ENCODE data around the gene MSANTD3. TPM values are rescaled to one million over a fixed set of nuclear protein-coding genes. Genes with fewer than 3 reads are reported as not detected.

MSANTD3 gene
- total and polyA plus RNA-seq, 2 experiments from 2014 or later = 19.7 to 34.5 TPM

DNA sequence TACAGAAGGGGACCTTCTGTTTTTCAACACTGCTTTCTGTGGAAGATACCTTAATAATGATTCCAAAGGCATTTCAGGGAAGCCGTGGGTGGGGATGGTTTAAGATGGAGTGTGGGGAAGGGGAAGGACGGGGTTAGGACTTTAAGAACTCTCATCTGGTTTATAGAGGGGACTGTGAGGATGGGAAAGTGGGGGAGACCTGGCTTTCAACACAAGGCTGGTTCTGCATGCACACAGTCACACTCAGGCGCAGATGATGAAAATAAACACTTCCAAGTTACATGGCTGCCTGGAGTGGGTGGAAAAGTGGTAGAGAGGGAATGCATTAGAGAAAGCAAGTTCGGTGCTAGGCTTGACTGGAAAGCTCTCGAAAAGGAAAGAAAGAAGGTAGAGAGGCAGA lies 4.9 kb downstream of the MSANTD3 start:
- H3K27ac Mint-ChIP-seq = no peak overlapping the region
- Histone ChIP-seq H2AFZ (no peak overlapping the region), H3K4me1 (ENCODE audit: insufficient read depth) (peaks cover 12% of the 10 kb centered on the region), H3K9me2 (ENCODE audit: insufficient read depth) (0 out of 2 replicates have a peak, but pooled peaks cover 4% of the 10 kb centered on the region), H3K36me3 (ENCODE audit: insufficient read depth) (no peaks in the 10 kb centered on the region), H3K4me2 (no peak overlapping the region), H4K20me1 (replicated peaks; ENCODE audit: insufficient read depth) (peaks cover 5% of the 10 kb centered on the region; the same call in 1 of the 2 replicates), H3K79me2 (replicated peaks; ENCODE audit: insufficient read depth) (peaks cover 89% of the 10 kb centered on the region), H3K4me3 (no peak overlapping the region), H3F3A (replicated peaks; ENCODE audit: low read depth) (peaks cover 3% of the 10 kb centered on the region; the same call in 1 of the 2 replicates), H3K27me3 (ENCODE audit: insufficient read depth) (no peaks in the 10 kb centered on the region), H3K27ac (ENCODE audit: low read depth) (no peak overlapping the region)
- no peaks in the 10 kb centered on the region for H3K9me3 Mint-ChIP-seq
- H3K4me3 Mint-ChIP-seq = no peak overlapping the region
- no peak for DNase-seq (ENCODE audit: low spot score)
- TF ChIP-seq, protein P1, sequence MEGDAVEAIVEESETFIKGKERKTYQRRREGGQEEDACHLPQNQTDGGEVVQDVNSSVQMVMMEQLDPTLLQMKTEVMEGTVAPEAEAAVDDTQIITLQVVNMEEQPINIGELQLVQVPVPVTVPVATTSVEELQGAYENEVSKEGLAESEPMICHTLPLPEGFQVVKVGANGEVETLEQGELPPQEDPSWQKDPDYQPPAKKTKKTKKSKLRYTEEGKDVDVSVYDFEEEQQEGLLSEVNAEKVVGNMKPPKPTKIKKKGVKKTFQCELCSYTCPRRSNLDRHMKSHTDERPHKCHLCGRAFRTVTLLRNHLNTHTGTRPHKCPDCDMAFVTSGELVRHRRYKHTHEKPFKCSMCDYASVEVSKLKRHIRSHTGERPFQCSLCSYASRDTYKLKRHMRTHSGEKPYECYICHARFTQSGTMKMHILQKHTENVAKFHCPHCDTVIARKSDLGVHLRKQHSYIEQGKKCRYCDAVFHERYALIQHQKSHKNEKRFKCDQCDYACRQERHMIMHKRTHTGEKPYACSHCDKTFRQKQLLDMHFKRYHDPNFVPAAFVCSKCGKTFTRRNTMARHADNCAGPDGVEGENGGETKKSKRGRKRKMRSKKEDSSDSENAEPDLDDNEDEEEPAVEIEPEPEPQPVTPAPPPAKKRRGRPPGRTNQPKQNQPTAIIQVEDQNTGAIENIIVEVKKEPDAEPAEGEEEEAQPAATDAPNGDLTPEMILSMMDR (conservative IDR thresholded peaks at IDR 0.05; ENCODE audit: low read depth in 2 of 2) = no peak
- TF ChIP-seq EZH2phosphoT487 (IDR thresholded peaks at IDR 0.05; ENCODE audit: unreplicated experiment) = no peak
- TF ChIP-seq, protein P2, sequence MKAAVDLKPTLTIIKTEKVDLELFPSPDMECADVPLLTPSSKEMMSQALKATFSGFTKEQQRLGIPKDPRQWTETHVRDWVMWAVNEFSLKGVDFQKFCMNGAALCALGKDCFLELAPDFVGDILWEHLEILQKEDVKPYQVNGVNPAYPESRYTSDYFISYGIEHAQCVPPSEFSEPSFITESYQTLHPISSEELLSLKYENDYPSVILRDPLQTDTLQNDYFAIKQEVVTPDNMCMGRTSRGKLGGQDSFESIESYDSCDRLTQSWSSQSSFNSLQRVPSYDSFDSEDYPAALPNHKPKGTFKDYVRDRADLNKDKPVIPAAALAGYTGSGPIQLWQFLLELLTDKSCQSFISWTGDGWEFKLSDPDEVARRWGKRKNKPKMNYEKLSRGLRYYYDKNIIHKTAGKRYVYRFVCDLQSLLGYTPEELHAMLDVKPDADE (IDR thresholded peaks at IDR 0.05) = no peak
- TF ChIP-seq, protein P3, sequence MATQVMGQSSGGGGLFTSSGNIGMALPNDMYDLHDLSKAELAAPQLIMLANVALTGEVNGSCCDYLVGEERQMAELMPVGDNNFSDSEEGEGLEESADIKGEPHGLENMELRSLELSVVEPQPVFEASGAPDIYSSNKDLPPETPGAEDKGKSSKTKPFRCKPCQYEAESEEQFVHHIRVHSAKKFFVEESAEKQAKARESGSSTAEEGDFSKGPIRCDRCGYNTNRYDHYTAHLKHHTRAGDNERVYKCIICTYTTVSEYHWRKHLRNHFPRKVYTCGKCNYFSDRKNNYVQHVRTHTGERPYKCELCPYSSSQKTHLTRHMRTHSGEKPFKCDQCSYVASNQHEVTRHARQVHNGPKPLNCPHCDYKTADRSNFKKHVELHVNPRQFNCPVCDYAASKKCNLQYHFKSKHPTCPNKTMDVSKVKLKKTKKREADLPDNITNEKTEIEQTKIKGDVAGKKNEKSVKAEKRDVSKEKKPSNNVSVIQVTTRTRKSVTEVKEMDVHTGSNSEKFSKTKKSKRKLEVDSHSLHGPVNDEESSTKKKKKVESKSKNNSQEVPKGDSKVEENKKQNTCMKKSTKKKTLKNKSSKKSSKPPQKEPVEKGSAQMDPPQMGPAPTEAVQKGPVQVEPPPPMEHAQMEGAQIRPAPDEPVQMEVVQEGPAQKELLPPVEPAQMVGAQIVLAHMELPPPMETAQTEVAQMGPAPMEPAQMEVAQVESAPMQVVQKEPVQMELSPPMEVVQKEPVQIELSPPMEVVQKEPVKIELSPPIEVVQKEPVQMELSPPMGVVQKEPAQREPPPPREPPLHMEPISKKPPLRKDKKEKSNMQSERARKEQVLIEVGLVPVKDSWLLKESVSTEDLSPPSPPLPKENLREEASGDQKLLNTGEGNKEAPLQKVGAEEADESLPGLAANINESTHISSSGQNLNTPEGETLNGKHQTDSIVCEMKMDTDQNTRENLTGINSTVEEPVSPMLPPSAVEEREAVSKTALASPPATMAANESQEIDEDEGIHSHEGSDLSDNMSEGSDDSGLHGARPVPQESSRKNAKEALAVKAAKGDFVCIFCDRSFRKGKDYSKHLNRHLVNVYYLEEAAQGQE (IDR thresholded peaks at IDR 0.05; ENCODE audit: unreplicated experiment) = no peak
- TF ChIP-seq JUNB (IDR thresholded peaks at IDR 0.05; ENCODE audit: unreplicated experiment) = no peak
- TF ChIP-seq NANOG (IDR thresholded peaks at IDR 0.05; ENCODE audit: borderline replicate concordance) = no peak
- peaks cover 12% of the 10 kb centered on the region; the same call in 2 of the 3 replicates for H3K36me3 Mint-ChIP-seq (ENCODE audit: low read depth)
- no peak for ATAC-seq
- peaks cover 22% of the 10 kb centered on the region for H3K4me1 Mint-ChIP-seq
- H3K27me3 Mint-ChIP-seq (ENCODE audit: insufficient read depth, low read depth, poor library complexity) = peaks cover 3% of the 10 kb centered on the region

DNA sequence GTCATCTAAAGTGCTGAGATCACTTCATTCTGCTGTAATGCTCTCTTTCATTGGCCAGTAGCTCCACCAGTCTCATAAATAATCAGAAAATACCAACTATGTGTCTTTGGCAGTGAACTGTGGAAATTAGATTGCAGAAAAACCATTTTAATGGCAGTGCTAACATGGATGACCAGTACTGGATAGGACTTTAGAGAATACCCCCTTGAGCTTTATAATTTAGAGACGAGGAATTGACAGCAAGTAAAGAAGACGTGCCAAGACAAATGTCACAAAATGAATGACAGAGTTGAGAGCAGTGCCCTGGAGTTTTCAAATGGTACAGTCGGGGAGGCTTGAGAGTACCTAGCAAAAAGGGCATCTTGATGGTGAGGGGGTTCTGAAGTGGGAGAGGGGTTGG lies 5.8 kb downstream of the MSANTD3 start:
- Mint-ChIP-seq H3K4me1 (peaks cover 24% of the 10 kb centered on the region), H3K9me3 (no peaks in the 10 kb centered on the region), H3K27me3 (ENCODE audit: insufficient read depth, low read depth, poor library complexity) (peaks cover 3% of the 10 kb centered on the region), H3K4me3 (no peak overlapping the region), H3K27ac (no peak overlapping the region), H3K36me3 (ENCODE audit: low read depth) (peaks cover 12% of the 10 kb centered on the region; the same call in 2 of the 3 replicates)
- H3K79me2 ChIP-seq (replicated peaks; ENCODE audit: insufficient read depth) = peaks cover 88% of the 10 kb centered on the region
- peaks cover 11% of the 10 kb centered on the region for H3K4me1 ChIP-seq (ENCODE audit: insufficient read depth)
- H3K27me3 ChIP-seq (ENCODE audit: insufficient read depth) = no peaks in the 10 kb centered on the region
- H3K9me2 ChIP-seq (ENCODE audit: insufficient read depth) = 0 out of 2 replicates have a peak, but pooled peaks cover 4% of the 10 kb centered on the region
- TF ChIP-seq, protein P4, sequence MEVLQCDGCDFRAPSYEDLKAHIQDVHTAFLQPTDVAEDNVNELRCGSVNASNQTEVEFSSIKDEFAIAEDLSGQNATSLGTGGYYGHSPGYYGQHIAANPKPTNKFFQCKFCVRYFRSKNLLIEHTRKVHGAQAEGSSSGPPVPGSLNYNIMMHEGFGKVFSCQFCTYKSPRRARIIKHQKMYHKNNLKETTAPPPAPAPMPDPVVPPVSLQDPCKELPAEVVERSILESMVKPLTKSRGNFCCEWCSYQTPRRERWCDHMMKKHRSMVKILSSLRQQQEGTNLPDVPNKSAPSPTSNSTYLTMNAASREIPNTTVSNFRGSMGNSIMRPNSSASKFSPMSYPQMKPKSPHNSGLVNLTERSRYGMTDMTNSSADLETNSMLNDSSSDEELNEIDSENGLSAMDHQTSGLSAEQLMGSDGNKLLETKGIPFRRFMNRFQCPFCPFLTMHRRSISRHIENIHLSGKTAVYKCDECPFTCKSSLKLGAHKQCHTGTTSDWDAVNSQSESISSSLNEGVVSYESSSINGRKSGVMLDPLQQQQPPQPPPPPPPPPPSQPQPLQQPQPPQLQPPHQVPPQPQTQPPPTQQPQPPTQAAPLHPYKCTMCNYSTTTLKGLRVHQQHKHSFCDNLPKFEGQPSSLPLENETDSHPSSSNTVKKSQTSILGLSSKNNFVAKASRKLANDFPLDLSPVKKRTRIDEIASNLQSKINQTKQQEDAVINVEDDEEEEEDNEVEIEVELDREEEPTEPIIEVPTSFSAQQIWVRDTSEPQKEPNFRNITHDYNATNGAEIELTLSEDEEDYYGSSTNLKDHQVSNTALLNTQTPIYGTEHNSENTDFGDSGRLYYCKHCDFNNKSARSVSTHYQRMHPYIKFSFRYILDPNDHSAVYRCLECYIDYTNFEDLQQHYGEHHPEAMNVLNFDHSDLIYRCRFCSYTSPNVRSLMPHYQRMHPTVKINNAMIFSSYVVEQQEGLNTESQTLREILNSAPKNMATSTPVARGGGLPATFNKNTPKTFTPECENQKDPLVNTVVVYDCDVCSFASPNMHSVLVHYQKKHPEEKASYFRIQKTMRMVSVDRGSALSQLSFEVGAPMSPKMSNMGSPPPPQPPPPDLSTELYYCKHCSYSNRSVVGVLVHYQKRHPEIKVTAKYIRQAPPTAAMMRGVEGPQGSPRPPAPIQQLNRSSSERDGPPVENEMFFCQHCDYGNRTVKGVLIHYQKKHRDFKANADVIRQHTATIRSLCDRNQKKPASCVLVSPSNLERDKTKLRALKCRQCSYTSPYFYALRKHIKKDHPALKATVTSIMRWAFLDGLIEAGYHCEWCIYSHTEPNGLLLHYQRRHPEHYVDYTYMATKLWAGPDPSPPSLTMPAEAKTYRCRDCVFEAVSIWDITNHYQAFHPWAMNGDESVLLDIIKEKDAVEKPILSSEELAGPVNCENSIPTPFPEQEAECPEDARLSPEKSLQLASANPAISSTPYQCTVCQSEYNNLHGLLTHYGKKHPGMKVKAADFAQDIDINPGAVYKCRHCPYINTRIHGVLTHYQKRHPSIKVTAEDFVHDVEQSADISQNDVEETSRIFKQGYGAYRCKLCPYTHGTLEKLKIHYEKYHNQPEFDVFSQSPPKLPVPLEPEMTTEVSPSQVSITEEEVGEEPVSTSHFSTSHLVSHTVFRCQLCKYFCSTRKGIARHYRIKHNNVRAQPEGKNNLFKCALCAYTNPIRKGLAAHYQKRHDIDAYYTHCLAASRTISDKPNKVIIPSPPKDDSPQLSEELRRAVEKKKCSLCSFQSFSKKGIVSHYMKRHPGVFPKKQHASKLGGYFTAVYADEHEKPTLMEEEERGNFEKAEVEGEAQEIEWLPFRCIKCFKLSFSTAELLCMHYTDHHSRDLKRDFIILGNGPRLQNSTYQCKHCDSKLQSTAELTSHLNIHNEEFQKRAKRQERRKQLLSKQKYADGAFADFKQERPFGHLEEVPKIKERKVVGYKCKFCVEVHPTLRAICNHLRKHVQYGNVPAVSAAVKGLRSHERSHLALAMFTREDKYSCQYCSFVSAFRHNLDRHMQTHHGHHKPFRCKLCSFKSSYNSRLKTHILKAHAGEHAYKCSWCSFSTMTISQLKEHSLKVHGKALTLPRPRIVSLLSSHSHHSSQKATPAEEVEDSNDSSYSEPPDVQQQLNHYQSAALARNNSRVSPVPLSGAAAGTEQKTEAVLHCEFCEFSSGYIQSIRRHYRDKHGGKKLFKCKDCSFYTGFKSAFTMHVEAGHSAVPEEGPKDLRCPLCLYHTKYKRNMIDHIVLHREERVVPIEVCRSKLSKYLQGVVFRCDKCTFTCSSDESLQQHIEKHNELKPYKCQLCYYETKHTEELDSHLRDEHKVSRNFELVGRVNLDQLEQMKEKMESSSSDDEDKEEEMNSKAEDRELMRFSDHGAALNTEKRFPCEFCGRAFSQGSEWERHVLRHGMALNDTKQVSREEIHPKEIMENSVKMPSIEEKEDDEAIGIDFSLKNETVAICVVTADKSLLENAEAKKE (CRISPR knock-in tag; IDR thresholded peaks at IDR 0.05) = no peak
- no peak for TF ChIP-seq POLR2AphosphoS5 (IDR thresholded peaks at IDR 0.05; ENCODE audit: low read depth)
- no peaks in the 10 kb centered on the region for H3K36me3 ChIP-seq (ENCODE audit: insufficient read depth)
- ATAC-seq (no peak), DNase-seq (ENCODE audit: low spot score) (no peak)
- peaks cover 9% of the 10 kb centered on the region; the same call in 1 of the 2 replicates for H3F3A ChIP-seq (replicated peaks; ENCODE audit: low read depth)
- H2AFZ ChIP-seq = no peak overlapping the region
- no peak overlapping the region for H3K27ac ChIP-seq (ENCODE audit: low read depth)
- H3K4me2 ChIP-seq = no peak overlapping the region
- peaks cover 5% of the 10 kb centered on the region; the same call in 1 of the 2 replicates for H4K20me1 ChIP-seq (replicated peaks; ENCODE audit: insufficient read depth)
- H3K4me3 ChIP-seq = no peak overlapping the region

Data from GM23338 (cell line).